Spleen (tissue), 7 donors: ENCODE data around the gene PLA2G15.

Experiments used
- POLR2AphosphoS5 ChIP-seq, 3 donors: sonication (generic); formaldehyde crosslinking; IDR thresholded peaks; one replicate each; pipeline ENCODE4 v1.5.1; 2017; ENCODE audit warnings: antibody characterized with exemption in 3 of 3
- TF ChIP-seq, protein P1 (sequence below), 11 experiments: fragments of 200-600 bp in 7 of 11; fragments of 450-650 bp in 4 of 11; sonication (generic) in 4 of 11; IDR thresholded peaks in 8 of 11; conservative IDR thresholded peaks in 3 of 11; 1 replicate in 7 of 11; 2 replicates in 4 of 11; pipeline versions ENCODE4 v1.4.0 to v1.8.0; 2016 to 2021; ENCODE audit warnings: antibody characterized with exemption in 11 of 11, inconsistent platforms in 4 of 11, mild to moderate bottlenecking in 1 of 11
- donor health status: DM: no; HTN: no; CAD: no; lungs with moderate emphysema.
- donor health status: DM: no; HTN: no; CAD: no.
- donor health status: DM: no; HTN: no; CAD: no.

- TF ChIP-seq, protein P1, sequence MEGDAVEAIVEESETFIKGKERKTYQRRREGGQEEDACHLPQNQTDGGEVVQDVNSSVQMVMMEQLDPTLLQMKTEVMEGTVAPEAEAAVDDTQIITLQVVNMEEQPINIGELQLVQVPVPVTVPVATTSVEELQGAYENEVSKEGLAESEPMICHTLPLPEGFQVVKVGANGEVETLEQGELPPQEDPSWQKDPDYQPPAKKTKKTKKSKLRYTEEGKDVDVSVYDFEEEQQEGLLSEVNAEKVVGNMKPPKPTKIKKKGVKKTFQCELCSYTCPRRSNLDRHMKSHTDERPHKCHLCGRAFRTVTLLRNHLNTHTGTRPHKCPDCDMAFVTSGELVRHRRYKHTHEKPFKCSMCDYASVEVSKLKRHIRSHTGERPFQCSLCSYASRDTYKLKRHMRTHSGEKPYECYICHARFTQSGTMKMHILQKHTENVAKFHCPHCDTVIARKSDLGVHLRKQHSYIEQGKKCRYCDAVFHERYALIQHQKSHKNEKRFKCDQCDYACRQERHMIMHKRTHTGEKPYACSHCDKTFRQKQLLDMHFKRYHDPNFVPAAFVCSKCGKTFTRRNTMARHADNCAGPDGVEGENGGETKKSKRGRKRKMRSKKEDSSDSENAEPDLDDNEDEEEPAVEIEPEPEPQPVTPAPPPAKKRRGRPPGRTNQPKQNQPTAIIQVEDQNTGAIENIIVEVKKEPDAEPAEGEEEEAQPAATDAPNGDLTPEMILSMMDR (IDR thresholded peaks at IDR 0.05 in 8 of 11, conservative IDR thresholded peaks at IDR 0.05 in 3 of 11), result peak; percentile 72 to 87 (median 84)
- no peak for TF ChIP-seq POLR2AphosphoS5 (IDR thresholded peaks at IDR 0.05)
Measured at GRCh38 chr16:68229431-68230175, 15.6 kb upstream of the PLA2G15 start.
